NCI-H2196 treated with DMSO at 0.1 percent for 48 hours (cell line): Measurements from ENCODE around the gene BCL11B.
"Not testable (repeated sequence)": the region's sequence is repeated elsewhere in the genome, so short reads cannot be mapped to it uniquely, and the experiment has no call there.

Experiments used
- DNase-seq: peaks from one replicate; lab custom pipeline; 2025; ENCODE audit not compliant: unreplicated experiment; lab: John Stamatoyannopoulos, UW

The BCL11B gene

DNA sequence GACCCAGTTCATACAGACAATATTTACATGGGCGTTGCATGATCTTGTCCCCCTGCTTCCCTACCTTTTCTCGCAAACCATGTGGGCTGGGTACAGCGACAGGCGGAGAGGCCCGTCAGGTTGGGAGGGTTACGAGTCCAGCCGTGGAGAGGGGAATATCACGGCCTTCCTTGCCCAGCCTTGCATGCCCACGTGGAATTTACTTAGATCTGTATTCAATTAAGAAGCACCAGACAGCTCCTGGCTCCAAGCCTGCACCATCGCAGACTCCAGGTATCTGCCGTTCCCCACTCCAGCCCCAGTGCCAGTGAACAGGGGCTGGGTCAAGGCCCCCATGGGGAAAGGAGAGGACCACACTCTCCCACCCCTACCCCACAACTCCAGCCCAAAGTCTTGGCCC, 29.8 kb downstream of the BCL11B start:
- DNase-seq: no peak

GRCh38 chr14:99241325-99242010, 30.5 kb downstream of the BCL11B start:
- no peak for DNase-seq

DNA sequence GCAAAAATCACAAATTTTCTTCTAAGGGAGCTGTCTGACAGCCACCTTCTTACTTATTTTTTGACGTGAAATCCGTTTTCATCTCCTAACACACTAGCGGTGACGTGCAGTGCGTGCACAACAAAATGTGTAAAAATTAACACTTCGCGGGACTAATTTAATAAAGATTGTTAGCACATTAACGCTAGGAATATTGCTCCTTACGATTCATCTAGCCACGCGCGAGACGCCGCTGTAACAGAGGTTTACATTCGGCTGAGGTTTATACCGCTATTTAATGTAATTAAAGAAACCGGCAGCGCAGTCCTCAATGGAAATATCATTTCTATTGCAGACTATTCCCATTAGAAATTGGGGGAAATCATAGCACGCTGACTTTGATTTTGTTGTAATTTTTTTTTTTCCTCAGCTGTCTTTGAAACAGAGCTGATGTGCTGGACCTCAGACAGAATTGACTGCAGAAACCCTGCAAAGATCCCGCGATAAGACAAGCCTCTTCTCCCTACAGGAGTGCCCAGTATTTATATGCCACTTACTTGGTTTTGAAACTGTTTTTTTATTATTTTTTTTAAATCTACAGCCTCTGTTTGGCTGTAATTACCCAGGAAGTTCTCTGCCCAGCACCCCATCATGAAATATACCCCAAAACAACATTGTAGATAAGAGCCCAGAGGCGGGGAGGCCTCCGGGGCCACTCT, 31.2 kb downstream of the BCL11B start:
- no peak for DNase-seq

DNA sequence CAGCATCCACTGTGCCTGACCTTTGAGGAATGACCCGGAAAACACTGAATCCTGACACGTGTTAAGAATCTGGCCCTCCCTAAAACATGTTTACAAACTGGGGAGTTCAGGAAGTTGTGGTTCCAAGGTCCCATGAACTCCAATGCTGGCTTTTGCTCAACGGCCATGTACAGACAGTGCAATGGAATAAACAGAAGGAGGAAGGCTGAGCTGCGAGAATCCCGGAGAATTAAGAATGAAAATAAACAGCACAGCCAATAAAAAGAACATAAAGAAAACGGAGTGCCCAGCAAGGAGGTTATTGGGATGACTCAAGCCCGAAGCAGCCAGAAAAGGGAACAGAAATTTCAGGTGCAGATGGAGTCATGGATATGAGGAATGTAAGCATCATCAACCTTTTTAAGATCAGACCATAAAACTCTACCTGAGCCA, 32.3 kb downstream of the BCL11B start:
- no peak for DNase-seq

GRCh38 chr14:99238216-99238615, 33.8 kb downstream of the BCL11B start:
- no peak for DNase-seq

GRCh38 chr14:99237288-99237687, 34.7 kb downstream of the BCL11B start:
- no peak for DNase-seq

DNA sequence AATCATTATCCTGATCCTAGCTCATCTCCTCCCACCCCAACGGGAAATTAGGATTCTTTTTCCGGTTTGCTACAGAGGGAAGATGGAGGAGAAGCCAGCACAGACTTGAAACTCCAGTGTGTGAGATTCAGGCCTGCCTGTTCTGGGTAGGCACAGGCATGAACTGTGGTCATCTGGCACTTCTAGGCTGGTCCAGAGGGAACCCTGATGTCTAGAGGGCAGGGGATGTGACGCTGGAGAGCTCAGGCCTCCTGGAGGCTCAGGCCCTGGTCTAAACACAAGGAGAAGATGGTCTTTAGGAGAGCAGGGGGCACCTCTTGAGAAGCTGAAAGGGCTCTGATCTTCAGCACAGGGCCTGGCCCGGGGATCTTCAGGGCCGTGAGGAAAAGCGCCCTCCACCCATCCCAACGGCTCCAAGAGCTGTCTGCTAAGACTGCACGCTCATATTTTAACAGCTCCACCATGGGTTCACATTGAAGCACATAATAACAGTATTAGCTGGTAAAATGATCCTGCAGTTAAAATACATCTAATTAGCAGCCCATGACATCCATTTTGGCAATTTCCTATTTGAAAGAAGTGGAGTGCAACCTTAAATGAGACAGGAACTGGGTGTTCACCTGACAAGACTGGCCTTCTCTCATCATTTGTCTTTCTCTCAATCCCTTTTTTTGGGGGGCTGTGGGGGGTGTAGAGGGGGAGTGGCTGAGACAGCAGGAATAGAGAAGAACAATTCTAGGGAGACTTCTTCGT, 35.4 kb downstream of the BCL11B start:
- DNase-seq: no peak

DNA sequence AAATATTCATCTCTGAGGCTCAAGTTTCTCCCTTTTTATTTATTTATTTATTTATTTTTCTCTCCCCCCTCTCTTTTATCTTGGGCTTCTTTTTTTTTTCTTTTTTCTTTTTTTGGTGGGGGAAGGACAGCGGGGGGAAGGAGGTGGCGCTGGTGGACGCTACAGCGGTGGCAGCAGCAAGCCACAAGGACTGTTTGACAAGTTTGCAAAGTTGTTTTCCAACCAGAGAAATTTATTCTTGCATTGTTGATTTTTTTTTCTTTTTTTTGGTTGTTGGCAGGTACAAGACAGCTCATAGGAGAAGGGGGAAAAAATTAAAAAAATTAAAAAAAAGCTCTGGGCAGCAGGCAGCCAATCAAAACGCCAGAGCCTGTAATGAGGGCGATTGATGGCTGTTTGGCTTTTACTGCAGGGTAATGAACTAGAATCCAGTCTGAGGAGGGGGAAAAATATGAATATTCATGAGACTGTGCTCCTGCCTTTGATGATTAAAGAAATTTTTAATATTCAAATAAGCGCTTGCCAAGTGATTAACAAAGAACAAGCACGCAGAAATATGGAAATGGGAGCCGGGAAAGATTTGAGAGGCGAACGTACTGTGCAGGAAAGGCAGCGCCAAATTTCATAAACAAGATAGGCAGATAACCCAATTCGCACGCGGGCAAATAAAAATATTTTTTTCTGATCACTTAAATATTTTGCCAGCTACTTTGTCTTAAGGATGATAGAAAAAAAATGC, 36.2 kb downstream of the BCL11B start:
- DNase-seq: no peak

DNA sequence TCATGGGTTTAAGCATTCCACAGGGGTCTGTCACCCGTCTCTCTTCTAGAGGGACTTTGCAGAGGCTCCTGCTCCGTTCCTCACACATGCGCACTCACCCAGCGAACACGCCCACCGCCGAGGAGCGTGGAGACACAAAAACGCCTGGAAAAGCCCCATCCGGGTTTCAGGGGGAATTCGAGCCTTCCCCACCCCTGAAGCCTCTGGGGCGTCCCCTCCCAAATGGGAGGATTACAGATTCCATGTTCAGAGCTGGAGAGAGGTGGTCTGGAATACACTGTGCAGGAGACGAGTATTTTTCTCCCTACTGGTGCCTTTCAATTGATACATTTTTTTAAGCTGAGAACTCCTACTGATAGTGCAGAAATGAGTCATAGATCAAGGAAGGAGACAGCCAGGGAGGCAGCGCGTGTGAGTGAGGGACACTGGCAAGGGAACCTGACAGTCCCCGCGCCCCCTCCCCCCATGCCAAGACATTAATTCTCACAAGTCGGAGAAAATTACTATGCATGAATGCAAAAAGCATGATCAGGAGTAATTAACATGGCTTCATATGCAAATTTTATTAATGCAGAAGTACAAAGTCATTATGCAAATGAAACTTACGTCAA, 36.9 kb downstream of the BCL11B start:
- no peak for DNase-seq

DNA sequence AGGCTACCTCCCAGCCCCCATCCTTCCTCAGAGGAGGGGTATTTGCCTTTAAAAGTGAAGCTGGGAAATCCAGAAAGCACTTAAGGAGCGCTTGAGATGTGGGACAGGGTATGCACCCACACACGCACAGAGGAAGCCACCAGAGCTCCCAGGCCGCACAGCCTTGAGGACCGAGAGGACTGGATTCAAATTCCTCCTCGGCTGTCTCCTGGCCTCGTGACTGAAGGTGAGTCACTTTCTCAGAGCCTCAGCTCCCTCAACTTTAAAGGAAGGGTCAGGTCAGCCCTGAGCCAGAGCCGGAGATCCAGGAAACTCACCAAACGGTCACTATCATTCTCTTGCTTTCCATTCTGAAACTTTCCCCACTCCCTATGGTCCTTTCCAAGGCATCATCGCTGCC, 37.6 kb downstream of the BCL11B start:
- no peak for DNase-seq

DNA sequence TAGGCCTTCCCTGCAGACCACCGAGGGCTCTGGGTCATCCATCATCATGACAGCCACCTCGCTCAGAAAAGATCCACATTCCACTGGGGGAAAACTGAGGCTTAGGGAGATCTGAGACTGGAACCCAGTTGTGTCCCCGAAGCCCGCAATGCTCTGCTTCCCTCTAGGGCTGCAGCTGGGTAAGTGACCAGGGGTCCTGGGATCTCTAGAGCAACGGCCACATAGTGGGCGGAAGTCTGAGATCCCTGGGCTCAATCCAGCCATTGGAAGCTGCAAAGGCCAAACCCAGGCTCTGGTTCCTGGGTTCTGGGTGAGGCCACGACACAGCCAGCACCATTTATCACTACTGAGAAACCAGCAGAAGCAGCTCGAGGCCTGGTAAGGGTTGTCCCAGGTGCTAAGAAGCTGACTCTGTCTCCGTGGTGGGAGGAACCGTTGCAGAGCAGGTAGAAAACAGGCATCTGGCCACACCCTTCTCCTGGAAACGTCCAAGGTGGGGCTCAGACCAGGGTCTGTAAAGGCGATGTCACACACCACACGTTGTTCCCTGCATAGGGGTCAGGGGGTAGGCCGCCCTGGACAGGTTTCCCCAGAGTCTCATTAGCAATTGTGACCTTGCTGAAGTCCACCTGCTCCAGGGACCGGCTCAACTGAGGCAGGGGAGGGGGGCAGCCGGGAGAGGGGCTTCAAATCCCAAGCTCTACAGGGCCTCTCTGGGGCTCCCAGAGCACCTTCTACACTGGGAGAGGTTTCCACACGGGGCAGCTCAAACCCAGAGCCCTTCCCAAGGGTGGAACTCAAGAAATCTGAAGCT, 38.6 kb downstream of the BCL11B start:
- no peak for DNase-seq

DNA sequence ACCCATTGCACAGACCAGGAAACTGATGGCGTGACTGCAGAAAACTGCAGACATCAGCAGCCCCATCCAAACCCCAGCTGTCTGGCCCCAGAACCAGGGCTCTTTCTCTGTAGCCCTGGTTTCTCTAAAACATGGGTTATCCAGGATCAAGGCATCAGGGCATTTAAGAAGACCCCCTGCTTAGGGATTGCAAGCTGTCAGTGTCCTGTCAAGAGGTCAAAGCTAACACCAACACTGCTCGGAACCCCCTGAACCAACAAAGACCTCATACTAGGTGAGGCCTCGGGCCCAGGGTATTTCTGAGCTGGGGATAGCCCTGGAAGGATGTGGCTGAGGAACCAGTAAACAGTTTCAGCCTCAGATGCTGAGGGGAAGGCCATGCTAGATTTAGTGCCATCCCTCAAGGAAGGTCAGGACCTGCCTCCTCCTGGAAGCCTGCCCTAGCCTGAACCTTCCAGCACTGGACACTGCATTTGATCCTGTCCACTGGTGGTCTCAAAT, 39.2 kb downstream of the BCL11B start:
- DNase-seq: no peak

- no peak for DNase-seq
Observed at GRCh38 chr14:99231850-99232713, 39.9 kb downstream of the BCL11B start.

DNA sequence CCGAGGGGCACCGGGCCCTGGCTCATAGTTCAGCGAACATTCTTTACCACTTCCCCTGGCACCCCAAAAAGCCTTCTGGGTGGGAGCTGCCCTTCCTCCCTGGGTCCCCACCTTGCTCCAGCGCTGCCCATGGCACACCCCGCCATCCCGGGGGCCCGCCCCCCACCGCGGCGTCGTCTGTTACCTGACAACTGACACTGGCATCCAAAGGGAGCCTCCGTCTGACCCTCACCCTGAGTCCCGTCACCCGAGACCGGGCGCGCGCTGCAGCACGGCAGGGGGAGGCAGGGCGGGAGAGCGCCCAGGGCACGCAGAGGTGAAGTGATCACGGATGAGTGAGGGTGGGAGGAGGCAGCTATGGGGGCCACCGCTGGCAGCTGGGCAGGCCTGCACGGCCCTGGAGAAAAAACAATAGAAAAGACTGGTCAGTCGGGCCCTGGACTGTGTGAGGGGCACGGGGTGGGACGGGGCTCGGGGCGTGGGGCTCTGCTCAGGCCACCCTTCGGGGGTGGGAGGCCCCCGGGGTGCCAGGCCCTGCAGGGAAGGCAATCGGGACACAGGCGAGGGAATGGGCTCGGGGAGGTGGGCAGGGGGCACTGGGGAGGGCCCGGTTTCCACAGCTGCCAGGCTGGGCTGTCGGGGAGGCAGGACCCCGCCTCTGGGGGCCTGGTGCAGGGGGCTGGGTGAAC, 40.7 kb downstream of the BCL11B start:
- DNase-seq: no peak

DNA sequence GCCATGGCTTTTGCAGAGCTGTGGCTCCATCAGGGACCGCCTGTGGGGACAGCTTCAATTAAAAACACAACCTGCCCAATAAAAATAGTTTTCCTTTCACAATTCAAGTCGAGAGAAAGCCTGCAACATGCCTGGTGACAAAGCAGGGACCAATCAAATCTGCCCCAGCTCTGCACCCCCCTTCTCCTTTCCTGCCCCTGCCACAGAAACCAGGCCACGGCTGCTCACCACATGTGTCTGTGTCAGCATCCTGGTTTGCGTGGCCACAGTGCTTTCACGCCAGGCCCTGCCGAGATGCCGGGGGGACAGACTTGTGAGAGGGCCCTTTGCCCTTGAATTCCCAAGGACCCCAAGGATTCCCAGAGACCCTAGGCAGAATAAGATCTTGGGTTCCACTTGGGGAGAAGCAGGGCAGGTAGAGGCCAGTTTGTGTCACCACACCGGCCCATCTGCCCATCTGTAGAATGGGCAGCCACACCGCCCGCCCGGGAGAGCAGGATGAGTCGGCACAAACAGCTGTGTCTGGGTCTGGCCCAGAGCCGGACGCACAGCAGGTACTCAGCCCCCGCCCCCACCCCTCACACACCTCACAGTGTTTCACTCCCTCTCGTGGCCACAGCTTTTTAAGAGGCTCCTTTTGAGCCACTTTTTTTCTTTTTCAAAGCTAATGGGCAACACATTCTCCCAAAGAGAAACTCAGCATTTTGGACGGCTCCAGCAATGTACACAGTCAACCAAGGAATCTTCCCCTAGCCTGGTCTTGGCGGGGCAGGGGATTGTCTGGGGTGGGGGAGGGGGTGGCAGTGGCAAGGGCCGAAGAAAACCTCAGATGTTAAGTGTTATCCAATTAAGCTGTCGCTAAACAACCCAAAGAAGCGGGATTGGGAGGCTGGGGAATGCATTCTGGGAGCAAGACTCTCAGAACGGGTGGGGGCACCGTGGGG, 41.5 kb downstream of the BCL11B start:
- DNase-seq: no peak

DNA sequence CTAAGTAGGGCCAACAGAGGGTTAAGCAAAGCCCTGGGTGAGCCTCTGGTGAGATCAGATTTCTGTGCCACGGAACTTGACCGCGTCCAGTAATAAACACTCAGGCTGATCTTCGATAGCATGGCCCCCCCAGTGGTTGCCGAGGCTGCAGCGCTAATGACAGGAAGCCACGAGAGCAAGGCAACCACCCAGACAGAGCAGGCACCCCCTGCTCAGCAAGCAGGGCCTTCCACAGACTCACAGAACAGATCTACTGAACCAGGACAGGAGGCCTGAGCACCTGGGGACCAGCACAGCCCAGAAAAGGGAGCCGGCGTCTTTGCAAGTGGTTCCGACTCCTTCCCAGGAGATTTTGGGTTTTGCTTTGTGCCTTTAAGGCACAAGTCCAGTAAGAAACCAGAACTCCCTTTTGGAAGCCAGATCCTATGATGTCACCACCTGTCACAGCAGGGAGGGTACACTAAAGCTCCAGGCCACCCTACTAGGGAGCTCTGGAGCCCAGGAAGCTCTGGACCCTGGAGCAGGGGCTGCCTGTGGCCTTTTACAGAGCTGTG, 42.3 kb downstream of the BCL11B start:
- DNase-seq: no peak

- not testable (repeated sequence) for DNase-seq
Observed at GRCh38 chr14:99228760-99229159, 43.2 kb downstream of the BCL11B start.
